GM21367 (cell line): ENCODE measurements around the gene SBSN.

Experiments
- ATAC-seq: cut with Tn5 transposase; IDR thresholded peaks from one replicate; pipeline ENCODE4 v1.9.1; 2021; ENCODE audit not compliant: unreplicated experiment

Gene SBSN

DNA sequence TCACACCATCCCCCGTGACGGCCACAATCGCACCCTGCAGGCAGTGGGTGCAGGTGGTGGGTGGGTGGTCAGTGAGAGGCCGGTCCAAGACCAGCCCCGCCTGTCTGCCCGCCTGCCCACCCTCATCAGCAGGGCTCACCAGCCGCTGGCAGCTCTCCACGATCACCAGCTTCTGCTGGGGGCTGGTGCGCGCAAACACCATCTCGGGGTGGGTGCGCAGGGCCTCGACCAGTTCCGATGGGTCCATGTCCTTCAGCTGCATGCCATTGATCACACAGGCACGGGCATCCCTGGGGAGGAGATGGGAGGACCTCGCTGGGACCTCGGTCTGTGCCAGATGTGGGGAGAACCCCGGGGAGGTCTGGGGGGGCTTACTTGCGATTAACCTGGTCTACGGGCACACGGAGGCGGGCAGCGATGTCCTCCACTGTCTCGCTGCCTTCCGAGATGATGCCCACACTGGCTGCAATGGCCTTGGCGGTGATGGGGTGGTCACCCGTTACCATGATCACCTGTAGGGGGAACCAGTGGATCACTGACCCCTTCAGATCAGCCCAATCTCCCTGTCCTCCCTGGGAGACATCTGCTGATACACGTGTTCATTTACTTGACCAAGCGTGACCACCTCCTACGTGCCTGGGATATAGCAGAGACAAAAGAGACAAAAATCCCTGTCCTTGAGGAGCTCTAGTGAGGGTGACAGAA is 27.3 kb upstream of the SBSN start:
- no peak for ATAC-seq

DNA sequence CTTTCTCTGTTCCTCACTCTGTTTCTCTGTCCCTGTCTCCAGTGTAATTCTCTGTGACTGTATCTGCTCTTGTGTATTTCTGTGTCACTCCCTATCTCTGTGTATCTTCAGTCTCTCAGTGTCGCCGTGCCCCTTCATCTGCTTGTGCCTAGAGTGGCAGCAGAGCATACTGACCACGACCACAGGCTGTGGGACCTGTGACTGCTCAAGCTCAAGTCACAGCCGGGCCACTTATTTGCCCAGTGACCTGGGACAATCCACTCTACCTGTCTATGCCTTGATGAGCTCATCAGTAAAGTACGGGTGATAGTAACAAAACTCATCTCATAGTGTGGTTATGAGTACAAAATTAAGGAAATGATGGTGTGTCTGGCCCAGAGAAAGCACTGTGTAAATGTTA is 26.0 kb upstream of the SBSN start:
- no peak for ATAC-seq

DNA sequence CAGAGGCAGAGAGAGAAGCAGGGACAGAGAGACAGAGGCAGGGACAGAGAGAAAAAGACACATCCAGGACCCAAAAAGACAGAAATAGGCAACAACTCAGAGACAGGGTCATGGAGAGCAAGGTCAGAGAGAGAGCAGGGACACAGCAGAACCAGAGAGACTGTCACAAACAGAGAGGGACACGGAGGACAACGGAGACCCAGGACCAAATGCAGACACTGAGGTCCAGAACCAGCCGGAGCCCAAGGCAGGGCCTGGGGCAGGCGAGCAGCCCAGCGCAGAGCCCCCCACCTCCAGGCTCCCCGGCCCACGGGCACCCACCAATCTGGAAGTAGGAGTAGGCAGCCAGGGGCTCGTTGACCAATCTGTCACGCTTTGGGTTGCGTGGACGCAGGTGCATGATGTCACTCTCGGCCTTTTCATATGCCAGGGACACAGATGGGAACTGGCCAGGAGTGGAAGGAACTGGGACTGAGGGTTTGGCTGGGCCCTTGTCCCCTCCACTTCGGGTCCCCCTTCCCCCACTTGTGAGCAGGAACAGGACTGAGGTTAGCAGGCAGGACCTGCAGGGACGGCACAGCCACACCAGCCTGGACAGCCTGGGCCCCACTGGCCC is 25.4 kb upstream of the SBSN start:
- ATAC-seq, result no peak

DNA sequence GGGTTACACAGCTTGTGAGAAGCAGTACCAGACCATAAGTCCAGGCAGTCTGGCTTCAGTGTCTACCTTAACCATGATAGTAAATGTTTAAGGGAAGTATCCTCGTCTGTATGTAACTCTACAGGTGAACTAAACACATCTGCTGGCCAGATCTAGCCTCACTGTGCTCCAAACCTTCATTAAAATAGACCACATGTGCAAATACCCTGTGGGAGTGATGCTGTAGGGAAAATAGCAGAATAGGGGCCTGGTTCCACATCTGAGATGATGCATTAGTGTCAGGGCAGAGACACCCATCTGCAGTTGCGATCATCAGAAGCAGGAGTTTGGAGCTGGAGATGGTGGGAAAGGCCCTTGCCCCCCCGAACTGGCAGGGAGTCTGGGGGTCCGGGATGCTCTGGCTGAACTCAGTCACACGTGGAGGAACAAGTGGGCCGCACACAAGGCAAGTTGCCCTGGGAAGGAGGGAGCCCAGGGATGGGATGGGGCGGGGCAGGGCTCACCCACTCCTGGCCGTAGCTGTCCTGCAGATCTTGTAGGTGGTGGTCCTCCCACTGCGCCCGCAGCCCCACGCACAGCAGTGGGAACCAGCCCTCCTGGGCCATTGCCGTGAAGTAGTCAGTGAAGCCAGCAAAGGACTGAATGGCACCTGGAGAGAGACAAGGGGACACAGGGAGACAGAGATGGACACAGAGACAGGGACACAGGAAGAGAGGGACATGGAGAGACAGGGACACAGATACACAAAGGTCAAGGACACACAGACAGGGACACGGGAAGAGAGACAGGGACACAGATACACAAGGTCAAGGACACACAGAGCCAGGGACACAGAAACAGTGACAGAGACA is 24.6 kb upstream of the SBSN start:
- no peak for ATAC-seq

GRCh38 chr19:35551091-35551810 is 23.1 kb upstream of the SBSN start:
- no peak for ATAC-seq

DNA sequence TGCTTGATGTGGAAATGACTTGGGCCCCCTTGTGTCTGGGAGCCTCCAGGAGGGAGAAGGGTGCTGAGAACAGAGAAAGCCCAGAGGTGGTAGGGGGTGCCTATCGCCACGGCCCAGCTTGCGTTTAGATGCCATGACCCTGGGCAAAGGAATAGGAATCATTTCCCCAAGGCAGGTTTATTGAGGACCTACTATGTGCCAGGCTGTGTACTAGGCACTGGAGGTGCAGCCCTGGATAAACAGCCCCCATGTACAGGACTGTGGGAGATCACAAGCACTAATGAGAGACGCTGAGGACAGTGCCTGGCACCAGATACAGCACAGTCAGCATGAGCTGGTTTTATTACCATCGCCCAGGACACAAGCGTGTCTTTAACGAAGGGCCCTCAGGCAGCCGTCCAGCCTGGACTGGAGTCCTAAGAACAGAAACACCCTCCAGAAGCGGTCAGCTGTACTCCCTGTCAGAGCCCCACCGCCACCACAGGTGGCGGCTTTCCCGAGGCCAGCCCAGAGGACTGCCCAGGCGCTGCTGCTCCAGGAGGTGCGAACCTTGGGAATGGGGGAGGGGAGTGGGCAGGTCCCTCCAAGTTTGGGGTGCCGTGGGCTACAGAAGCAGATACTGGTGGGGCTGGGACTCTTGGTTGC is 21.9 kb upstream of the SBSN start:
- ATAC-seq, result no peak

DNA sequence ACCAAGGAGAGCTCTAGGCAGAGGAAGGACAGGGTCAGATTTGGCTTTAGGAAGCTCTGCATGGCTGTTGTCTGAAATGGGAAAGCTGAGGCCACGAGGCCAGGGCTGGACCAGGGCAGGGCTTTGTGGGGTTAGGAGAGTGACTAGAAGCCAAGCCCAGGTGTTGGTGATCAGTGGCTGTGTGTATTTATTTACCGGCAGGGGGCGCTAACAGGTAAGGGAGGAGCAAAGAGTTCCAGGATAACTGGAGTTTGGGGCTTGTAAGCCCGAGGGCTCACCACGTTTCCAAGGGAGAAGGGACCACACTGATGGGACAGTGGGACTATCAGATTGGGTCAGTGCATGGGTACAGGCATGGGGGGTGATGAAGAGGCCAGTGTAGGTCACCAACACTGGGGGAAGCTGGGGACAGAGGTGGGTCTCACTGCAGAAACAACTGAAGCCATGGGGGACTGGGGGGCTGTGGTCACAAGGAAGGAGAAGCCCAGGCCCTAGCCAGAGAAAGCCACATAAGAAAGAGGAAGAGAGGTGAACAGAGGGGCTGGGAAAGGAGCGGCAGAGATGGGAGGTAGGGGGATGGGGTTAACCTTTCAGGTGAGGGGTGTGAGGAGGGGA is 21.2 kb upstream of the SBSN start:
- ATAC-seq, result no peak

GRCh38 chr19:35546532-35546931 is 18.4 kb upstream of the SBSN start:
- no peak for ATAC-seq

DNA sequence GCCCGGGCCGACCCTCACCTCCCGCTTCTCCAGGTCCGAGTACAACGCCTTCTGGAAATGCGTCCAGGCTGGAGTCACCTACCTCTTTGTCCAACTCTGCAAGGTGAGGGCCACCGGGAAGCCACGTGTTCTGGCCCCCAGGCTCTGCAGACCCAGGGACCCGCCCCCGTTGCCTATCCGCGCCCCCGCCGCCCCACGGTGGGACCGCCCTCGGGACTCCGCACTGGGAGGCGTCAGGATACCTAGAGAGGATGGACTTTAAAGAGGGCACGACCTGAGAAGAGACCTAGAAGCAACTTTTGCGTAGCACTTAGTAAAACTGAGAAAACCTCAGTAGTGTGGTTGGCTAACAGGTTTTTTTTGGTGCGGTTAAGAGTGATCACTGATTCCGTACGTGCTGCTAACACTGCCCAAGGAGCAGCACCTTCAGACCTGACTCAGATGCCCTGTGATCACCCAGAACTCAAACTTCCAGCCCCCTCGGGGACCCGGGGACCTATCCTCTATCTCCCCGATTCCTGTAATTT is 17.8 kb upstream of the SBSN start:
- peak; percentile 22 for ATAC-seq

DNA sequence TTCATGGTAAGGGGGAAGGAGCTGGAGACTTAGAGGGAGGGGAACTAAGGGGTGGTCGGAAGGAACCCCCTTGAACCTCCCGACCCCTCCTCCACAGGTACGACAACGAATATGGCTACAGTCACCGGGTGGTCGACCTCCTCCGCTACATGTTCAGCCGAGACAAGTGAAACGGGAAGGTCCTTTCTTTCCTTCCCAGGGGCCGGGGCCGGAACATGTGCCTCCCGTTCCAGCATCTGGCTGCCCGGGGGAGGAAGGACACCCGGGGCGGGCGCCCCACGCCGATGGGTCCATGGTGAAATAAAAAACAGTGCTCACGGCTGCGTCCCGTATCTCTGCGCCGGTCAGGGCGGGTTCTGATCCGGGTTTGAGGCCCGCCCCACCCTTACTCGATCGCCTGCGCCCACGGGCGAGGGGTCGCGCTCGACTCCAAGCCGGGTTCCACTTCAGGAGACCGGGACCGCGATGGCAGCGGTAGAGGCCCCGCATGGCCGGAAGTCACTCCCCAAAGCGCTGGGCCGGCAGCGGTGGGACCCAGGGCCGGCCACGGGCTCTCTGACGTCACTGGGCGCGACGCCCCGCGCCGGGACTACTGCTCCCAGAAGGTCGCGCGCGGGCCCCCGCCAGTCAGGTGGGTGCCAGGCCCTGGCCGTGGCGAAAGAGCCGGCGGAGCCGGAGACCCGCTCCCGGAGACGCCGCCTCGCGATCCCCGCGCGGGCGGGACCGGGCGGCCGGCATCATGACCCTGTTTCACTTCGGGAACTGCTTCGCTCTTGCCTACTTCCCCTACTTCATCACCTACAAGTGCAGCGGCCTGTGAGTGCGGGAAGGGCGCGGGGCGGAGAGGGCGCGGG is 17.1 kb upstream of the SBSN start, which contains the start of gene TMEM147:
TMEM147 (plus strand) TSS at position 626 of the 854 bp plus-strand sequence; CDS start at position 740, 114 bp downstream.
- ATAC-seq, result peak; percentile 54

- no peak for ATAC-seq
Measured at GRCh38 chr19:35544110-35544802, 16.1 kb upstream of the SBSN start.

DNA sequence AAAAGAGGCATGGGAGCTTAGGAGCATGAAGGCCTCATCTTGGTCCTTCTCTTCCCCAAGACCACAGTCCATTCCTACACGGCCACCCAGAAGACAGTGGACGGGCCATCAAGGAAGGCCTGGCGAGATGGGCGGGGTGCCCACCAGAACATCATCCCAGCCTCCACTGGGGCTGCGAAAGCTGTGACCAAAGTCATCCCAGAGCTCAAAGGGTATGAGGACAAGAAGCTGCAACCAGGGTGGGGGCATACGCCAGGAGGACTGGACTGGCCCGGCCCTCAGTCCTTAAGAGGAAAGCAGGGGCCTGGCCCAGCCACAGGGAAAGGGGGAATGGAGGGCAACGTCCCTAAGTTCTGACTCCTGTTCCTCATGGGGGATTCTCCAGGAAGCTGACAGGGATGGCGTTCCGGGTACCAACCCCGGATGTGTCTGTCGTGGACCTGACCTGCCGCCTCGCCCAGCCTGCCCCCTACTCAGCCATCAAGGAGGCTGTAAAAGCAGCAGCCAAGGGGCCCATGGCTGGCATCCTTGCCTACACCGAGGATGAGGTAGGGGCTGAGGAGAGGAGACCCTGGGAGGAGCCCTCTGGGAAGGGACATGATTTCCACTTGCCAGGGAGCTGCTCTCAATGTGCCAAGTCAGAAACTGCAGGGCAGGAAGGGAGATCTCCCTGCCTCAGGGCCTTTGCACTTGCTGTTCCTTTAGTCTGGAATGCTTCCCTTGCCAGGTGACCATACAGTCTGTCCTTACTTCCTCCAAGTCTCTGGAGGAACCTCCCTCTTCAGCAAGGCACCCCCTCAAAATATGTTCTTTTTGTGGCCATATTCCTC is 15.4 kb upstream of the SBSN start:
- ATAC-seq, result no peak

DNA sequence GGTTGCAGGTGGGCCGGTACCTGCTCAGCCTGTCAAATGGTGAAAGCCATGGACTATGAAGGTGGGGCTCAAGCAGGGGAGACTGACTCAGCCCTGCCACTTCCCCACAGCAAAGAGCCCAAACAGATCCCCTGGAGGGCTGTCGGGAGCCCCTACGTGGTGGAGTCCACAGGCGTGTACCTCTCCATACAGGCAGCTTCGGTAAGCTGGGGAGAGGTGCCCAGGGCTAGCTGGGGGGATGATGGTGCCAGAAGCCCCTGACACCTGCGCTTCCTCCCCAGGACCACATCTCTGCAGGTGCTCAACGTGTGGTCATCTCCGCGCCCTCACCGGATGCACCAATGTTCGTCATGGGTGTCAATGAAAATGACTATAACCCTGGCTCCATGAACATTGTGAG is 14.1 kb upstream of the SBSN start:
- ATAC-seq, result no peak

DNA sequence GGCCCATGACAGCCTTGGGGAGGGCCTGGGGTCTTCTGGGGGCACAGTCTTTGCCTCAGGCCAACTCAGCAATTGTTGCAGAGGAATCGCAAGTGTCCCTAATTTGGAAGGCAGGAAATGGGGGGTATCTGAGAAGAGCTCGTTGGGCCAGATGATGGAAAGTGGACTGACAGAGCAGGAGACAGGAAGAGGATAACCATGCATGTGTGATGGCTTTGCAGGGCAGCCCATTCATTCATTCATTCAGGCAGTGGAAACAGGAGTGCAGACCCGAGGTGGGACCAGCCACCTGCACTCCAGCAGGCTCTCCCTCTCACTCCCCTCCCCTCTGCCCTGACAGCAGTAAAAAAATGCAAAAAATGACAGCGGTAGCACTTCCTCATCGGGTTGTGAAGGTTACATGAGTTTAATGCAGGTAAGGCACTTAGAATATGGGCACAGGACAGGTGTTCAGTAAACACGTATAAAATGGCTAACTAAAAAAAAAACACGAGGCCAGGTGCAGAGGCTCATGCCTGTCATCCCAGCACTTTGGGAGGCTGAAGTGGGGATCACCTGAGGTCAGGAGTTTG is 12.3 kb upstream of the SBSN start:
- no peak for ATAC-seq

DNA sequence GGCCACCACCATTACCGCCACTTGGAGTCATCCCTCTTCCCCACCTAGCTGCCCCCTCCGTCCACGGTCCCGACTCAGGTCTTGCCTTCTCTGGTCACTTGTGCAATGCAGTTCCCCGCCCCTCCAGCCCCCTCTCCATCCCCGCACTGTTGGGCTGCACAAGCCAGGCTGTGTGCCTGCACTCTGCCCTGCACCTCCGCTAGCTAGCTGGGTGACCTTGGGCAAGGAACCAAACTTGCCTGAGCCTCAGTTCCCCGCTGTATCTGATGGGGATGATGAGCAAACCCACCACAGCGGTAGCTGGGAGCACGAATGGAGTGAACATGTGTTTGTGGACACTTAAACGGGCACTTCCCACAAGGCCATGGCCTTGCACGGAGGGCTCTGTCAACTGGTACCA is 11.7 kb upstream of the SBSN start:
- no peak for ATAC-seq

GRCh38 chr19:35539314-35539713 is 11.2 kb upstream of the SBSN start:
- no peak for ATAC-seq

GRCh38 chr19:35534803-35535480 is 6.8 kb upstream of the SBSN start:
- no peak for ATAC-seq
